ENCODE data around the gene CDRT4.

The CDRT4 gene

DNA sequence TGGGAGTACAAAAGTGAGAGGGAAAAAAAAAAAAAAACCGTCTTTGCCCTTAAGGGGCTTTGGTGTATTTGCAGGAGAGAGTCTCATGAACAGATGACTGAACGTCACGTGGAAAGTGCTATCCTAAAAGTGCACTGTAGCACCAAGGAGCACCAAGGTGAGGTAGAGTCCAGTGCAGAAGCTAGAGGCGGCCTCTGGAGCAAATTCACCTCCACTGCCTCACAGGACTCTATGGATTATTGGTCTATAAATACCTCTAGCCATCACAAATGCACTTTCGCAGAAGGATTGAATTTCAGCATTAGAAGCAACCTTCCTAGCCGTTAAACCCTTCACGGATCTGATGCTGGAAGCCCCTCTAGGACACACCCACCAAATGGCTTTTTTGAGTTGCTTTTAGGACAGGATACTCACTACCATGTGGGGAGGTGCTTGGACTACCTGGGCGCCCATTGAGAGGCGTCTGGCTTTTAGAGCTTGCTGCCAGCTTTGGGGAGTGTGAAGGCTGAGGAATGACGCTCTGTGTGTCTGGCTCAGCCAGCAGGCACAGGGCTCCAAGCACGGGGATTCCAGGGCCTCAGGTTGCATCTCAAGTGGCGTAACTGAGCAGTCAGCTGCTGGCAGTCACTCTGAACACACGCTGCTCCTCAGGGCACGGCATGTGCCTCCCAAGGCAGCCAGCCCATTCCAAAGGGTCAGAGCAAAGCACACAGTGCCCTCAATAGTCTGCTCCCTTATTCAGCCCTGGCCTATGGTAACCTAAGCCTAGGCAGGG is 52.7 kb downstream of the CDRT4 start:
- no peak for TF ChIP-seq CTCF (IDR thresholded peaks at IDR 0.05)
- no peak overlapping the region for H3K4me3 ChIP-seq
- H3K27ac ChIP-seq: no peak overlapping the region
- DNase-seq (ENCODE audit: low spot score): no peak

DNA sequence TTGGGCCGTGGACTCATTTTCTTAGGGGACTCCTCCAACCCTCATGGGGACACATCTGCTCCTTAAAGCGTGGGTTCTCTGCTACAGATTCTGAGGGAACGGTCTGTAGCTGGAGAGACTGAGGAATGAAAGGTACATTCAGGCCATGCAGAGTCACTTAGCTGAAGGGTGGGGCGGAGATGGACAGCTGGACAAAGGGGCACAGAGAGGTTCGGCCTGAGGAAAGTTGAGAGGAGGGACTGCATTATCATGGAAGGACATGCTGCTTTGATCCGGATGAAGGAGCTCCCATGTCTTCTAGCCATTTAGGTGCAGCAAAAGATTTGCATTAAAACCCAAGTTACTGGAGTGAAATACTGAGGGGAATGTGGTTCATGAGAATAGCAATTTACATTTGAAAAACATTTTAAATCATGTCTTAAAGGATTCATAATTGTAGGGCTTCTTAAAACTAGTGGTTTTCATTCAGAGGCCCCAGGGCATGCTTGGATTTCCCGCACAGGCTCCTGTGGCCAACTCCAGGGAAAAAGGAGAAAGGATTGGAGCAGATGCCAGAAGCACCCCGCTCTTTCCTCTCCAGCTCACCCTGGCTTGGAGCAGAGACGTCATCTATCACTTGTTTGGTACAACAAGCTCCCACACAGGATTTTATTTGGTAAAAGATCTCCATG is 54.2 kb downstream of the CDRT4 start:
- no peak for DNase-seq (ENCODE audit: low spot score)
- no peak for TF ChIP-seq CTCF (IDR thresholded peaks at IDR 0.05)
- peak overlapping the region in 1 of 2 donors; percentile 92 for H3K27ac ChIP-seq

DNA sequence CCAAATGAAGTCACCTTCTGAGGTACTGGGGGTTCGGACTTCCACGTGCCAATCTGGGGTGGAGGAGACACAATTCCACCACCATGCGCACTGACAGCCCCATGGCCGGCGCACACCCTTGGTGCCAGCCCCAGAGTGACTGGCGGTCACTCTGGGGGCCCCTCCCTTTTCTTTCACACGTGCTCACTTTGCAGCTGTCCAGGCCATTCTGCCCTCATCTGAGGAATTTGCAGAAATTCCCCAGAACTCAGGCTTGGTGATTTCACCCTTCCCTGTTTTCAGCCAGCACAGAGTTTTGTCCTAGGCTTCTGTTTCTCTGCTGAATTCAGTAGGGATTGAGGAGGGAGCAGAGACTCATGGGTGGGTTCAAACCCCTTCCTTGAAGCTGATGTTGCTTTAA is 54.8 kb downstream of the CDRT4 start:
- H3K27ac ChIP-seq: peak overlapping the region; percentile 49 to 92
- H3K4me3 ChIP-seq: no peak overlapping the region
- no peak for TF ChIP-seq CTCF (IDR thresholded peaks at IDR 0.05)
- no peak for DNase-seq (ENCODE audit: low spot score)

More for the DNA sequence above, 54.2 kb downstream of the CDRT4 start:
- H3K4me3 ChIP-seq: no peak overlapping the region

DNA sequence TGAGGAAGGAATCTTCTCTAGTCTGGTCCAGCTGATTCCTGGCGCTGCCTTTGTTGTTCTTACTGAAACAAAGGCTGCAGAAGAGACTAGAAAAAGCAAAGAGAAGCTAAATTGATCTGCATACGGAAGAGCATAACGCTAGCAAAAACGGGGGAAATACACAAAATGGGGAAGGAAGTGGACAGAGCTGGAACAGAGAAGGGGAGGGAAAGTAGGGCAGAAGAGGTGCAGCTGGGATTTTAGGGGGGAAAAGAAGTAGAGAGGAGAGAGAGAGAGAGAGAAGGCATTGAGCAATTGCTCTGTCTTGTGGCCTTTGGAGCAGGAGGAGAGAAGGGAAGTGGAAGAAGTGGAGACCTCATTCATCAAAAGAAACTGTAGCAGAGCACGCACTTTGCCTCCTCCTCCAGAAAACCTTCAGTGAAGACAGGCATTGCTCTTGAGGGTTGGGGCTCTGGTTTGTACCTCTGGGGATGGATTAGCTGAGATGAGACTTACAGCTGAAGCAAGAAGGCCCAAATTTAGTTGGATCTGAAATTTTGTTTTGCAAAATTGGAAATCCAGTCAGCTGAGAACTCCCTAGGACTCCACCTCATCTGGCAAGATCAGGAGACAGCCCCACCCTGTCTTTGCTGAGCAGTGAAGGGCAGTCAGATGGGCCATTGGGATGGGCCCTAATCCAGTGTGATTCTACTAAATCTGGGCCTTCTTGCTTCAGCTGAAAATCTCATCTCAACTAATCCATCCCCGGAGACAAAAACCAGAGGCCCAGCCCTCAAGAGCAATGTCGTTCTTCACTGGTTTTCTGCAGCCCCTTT is 55.8 kb downstream of the CDRT4 start:
- peak overlapping the region; percentile 49 to 92 for H3K27ac ChIP-seq
- H3K4me3 ChIP-seq: no peak overlapping the region
- no peak for TF ChIP-seq CTCF (IDR thresholded peaks at IDR 0.05)
- DNase-seq (ENCODE audit: low spot score): no peak

GRCh38 chr17:15409721-15410250 is 57.6 kb downstream of the CDRT4 start:
- no peak for TF ChIP-seq CTCF (IDR thresholded peaks at IDR 0.05)
- Histone ChIP-seq H3K4me3 (peak overlapping the region; percentile 64), H3K27ac (peak overlapping the region; percentile 71 to 88)
- no peak for DNase-seq (ENCODE audit: low spot score)

GRCh38 chr17:15408803-15409202 is 58.6 kb downstream of the CDRT4 start:
- Histone ChIP-seq H3K4me3 (no peak overlapping the region), H3K27ac (peak overlapping the region; percentile 71 to 88)
- no peak for DNase-seq (ENCODE audit: low spot score)
- no peak for TF ChIP-seq CTCF (IDR thresholded peaks at IDR 0.05)

All from coronary artery (tissue), 2 donors.